Esophagus muscularis mucosa (tissue), 4 donors: ENCODE measurements around the gene IL1RL2. TPM values are rescaled to one million over a fixed set of nuclear protein-coding genes. Genes with fewer than 3 reads are reported as not detected.

ENCODE experiments used
- DNase-seq: peaks from one replicate; pipeline ENCODE4 v3.0.0-alpha.2; 2017; ENCODE audit errors: extremely low spot score
- H3K27ac ChIP-seq, 4 donors: fragments of 200-600 bp; sonication (generic); replicated peaks in 1 of 4; 1 replicate in 3 of 4; 2 replicates in 1 of 4; pipeline ENCODE4 v1.5.1; 2016 to 2019; ENCODE audit warnings: mild to moderate bottlenecking in 1 of 4
- H3K27me3 ChIP-seq, 4 donors: fragments of 200-600 bp; sonication (generic); one replicate each; pipeline versions ENCODE4 v1.5.1 to v1.6.0; 2016 to 2019
- H3K36me3 ChIP-seq, 4 donors: fragments of 200-600 bp; sonication (generic); one replicate each; pipeline ENCODE4 v1.5.1; 2016 to 2019
- H3K4me1 ChIP-seq, 4 donors: fragments of 200-600 bp; sonication (generic); one replicate each; pipeline ENCODE4 v1.5.1; 2016 to 2019
- H3K4me3 ChIP-seq, 4 donors: fragments of 200-600 bp; sonication (generic); 1 replicate in 2 of 4; 2 replicates in 2 of 4; pipeline ENCODE4 v1.5.1; 2016 to 2019; ENCODE audit warnings: mild to moderate bottlenecking in 4 of 4, moderate library complexity in 1 of 4
- H3K9me3 ChIP-seq, 4 donors: fragments of 200-600 bp; sonication (generic); 1 replicate in 3 of 4; 2 replicates in 1 of 4; pipeline ENCODE4 v1.5.1; 2016 to 2019
- CTCF ChIP-seq, 3 experiments: fragments of 200-600 bp in 2 of 3; fragments of 450-650 bp in 1 of 3; sonication (generic) in 2 of 3; IDR thresholded peaks; one replicate each; pipeline ENCODE4 v1.5.1; 2017 to 2019; ENCODE audit warnings: antibody characterized with exemption in 3 of 3, mild to moderate bottlenecking in 2 of 3, moderate library complexity in 1 of 3
- EP300 ChIP-seq: sonication (generic); formaldehyde crosslinking; IDR thresholded peaks from one replicate; pipeline ENCODE4 v1.6.1; 2017; ENCODE audit warnings: antibody characterized with exemption
- POLR2A ChIP-seq: fragments of 450-650 bp; IDR thresholded peaks from one replicate; pipeline ENCODE4 v1.6.1; 2017; ENCODE audit warnings: antibody characterized with exemption, moderate library complexity, mild to moderate bottlenecking, low read depth
- POLR2AphosphoS5 ChIP-seq, 2 donors: sonication (generic); formaldehyde crosslinking; IDR thresholded peaks; one replicate each; pipeline ENCODE4 v1.6.1; 2017; ENCODE audit warnings: antibody characterized with exemption in 2 of 2
- WGBS: methylation state at CpG from one replicate; pipeline ENCODE4 v1.1.5; 2018; 5-methylcytosine and 5-hydroxymethylcytosine counted together
- intact Hi-C: fragments of 100-400 bp; cut with DNase I; formaldehyde crosslinking; loops from one replicate; pipeline ENCODE4 v1.15.1; 2023
- total RNA-seq, 4 donors: library from RNA; depleted of rRNA; stranded (reverse); fragments of >200 nt; gene quantifications; one replicate each; pipeline versions ENCODE4 v1.1.0 to v1.2.1, GENCODE V29; 2016

The IL1RL2 gene
- total RNA-seq, 4 donors from 2014 or later = 0.19 to 0.92 (median 0.66) TPM; not detected in 1

- DNase-seq = no peak
- H3K27ac ChIP-seq = no peak overlapping the region
- H3K4me1 ChIP-seq = peaks cover 0 to 4% (median 0%) of the 10 kb centered on the region in 4 donors
- no peaks in the 10 kb centered on the region for H3K36me3 ChIP-seq
- H3K27me3 ChIP-seq = peaks cover 0 to 9% (median 0%) of the 10 kb centered on the region in 4 donors
- TF ChIP-seq CTCF (IDR thresholded peaks at IDR 0.05) (no peak), EP300 (no peak), POLR2A (no peak), POLR2AphosphoS5 (IDR thresholded peaks at IDR 0.05) (no peak)
- intact Hi-C loops = loop anchor here (10.0 kb wide), 1 partner anchor 98 kb away; the partner anchor contains the start of gene IL18R1
- WGBS = 77% methylated on average over 5 of the region's 5 CpGs
- H3K4me3 ChIP-seq = peak overlapping the region in 1 of 4 donors; percentile 17
- H3K9me3 ChIP-seq = no peaks in the 10 kb centered on the region
Measured at GRCh38 chr2:102256874-102257462, 70.1 kb downstream of the IL1RL2 start.

- DNase-seq = no peak
- TF ChIP-seq EP300 (no peak), POLR2A (no peak), CTCF (IDR thresholded peaks at IDR 0.05) (no peak), POLR2AphosphoS5 (IDR thresholded peaks at IDR 0.05) (no peak)
- Histone ChIP-seq H3K27me3 (no peaks in the 10 kb centered on the region), H3K9me3 (no peaks in the 10 kb centered on the region), H3K36me3 (no peaks in the 10 kb centered on the region), H3K4me3 (no peak overlapping the region), H3K4me1 (peaks cover 0 to 4% (median 0%) of the 10 kb centered on the region in 4 donors), H3K27ac (no peak overlapping the region)
- intact Hi-C loops = loop anchor here (10.0 kb wide), 1 partner anchor 97 kb away; the partner anchor contains the start of gene IL18R1
- WGBS = 83% methylated on average over 2 of the region's 2 CpGs
Measured at GRCh38 chr2:102258025-102258385, 71.2 kb downstream of the IL1RL2 start.

- no peaks in the 10 kb centered on the region for H3K9me3 ChIP-seq
- no peak overlapping the region for H3K27ac ChIP-seq
- no peaks in the 10 kb centered on the region for H3K27me3 ChIP-seq
- no peak overlapping the region for H3K4me3 ChIP-seq
- peak; percentile 17 for DNase-seq
- intact Hi-C loops = loop anchor here (10.0 kb wide), 1 partner anchor 96 kb away; the partner anchor contains the start of gene IL18R1
- TF ChIP-seq POLR2AphosphoS5 (IDR thresholded peaks at IDR 0.05) (no peak), POLR2A (no peak)
- H3K4me1 ChIP-seq = peaks cover 0 to 4% (median 0%) of the 10 kb centered on the region in 4 donors
- 81% methylated on average over 3 of the region's 3 CpGs for WGBS
- H3K36me3 ChIP-seq = no peaks in the 10 kb centered on the region
Measured at GRCh38 chr2:102258386-102259074, 71.7 kb downstream of the IL1RL2 start.

GRCh38 chr2:102261467-102262135 is 74.8 kb downstream of the IL1RL2 start:
- DNase-seq = peak; percentile 42
- intact Hi-C loops = no loop called here
- Histone ChIP-seq H3K27ac (no peak overlapping the region), H3K36me3 (no peaks in the 10 kb centered on the region), H3K9me3 (no peaks in the 10 kb centered on the region), H3K4me1 (peaks cover 0 to 1% (median 0%) of the 10 kb centered on the region in 4 donors), H3K4me3 (no peak overlapping the region), H3K27me3 (no peaks in the 10 kb centered on the region)
- TF ChIP-seq CTCF (IDR thresholded peaks at IDR 0.05) (no peak), POLR2A (no peak), EP300 (no peak), POLR2AphosphoS5 (IDR thresholded peaks at IDR 0.05) (no peak)
- WGBS = 87% methylated on average over 5 of the region's 5 CpGs
